ENCODE data around the gene BPI. TPM values are rescaled to one million over a fixed set of nuclear protein-coding genes. Genes with fewer than 3 reads are reported as not detected.
"Not testable (repeated sequence)": the region's sequence is repeated elsewhere in the genome, so short reads cannot be mapped to it uniquely, and the experiment has no call there.

Gene BPI
- total RNA-seq, 2 donors from 2014 or later = 0.14 to 0.65 TPM

DNA sequence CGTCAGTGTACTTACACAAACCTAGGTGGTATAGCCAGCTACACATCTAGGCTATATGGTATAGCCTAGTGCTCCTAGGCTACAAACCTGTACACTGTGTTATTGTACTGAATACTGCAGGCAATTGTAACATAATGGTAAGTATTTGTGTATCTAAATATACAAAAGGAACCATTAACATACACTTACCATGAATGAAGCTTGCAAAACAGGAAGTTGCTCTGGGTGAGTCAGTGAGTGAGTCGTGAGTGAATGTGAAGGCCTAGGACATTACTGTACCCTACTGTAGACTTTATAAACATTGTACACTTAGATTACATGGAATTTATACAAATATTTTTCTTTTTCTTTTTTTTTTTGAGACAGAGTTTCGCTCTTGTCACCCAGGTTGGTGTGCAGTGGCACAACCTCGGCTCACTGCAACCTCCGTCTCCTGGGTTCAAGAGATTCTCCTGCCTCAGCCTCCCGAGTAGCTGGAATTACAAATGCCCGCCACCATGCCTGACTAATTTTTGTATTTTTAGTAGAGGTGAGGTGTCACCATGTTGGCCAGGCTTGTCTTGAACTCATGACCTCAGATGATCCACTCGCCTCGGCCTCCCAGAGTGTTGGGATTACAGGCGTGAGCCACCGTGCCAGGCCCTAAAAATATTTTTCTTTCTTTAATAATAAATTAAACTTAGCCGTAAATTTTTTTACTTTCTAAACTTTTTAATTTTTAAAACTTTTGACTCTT, 28.0 kb upstream of the BPI start:
- peak; percentile 59 for DNase-seq (ENCODE audit: low spot score)
- intact Hi-C loops (cut with DNase I) = no loop called here

DNA sequence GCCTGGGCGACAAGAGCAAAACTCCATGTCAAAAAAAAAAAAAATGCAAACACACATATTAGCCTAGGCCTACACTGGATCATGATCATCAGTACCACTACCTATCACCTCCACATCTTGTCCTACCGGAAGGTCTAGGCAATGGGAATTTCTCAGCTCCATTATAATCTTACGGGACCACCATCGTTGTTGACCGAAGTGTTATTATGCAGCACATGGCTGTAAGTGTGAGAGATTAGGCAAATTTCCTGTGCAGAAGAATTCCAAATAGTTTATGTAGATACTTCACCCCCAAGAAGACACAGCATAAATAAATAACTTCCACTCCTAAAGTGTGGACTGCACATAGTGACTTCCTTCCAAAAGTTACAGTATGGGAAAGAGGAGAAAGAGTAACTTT, 26.7 kb upstream of the BPI start:
- no peak for DNase-seq (ENCODE audit: low spot score)
- intact Hi-C loops (cut with DNase I) = no loop called here

DNA sequence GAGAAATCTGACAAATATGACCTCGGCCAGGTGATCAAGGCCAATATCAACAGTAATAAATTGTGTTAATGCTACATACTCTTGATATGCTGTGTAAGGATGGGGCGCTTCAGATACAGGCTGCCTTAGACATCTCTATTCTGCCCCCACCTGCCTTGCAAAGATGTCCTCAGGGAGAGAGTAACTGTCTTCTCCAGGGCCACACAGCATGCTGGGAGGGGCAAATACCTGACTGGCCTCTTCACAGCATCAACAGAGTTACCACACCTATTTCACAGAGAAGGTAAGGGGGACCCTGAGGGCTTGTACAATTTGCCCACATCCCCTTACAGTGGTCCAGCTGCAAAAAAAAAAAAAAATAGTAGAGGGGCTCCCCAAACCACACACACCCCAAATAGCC, 26.3 kb upstream of the BPI start:
- peak; percentile 16 for DNase-seq (ENCODE audit: low spot score)
- intact Hi-C loops (cut with DNase I) = no loop called here

- DNase-seq (ENCODE audit: low spot score) = peak; percentile 32
- intact Hi-C loops (cut with DNase I) = no loop called here
Observed at GRCh38 chr20:38278131-38278530, 25.8 kb upstream of the BPI start.

GRCh38 chr20:38278763-38279162, 25.2 kb upstream of the BPI start:
- DNase-seq (ENCODE audit: low spot score) = no peak
- intact Hi-C loops (cut with DNase I) = no loop called here

- intact Hi-C loops (cut with DNase I); DNase-seq (ENCODE audit: low spot score): not testable (repeated sequence)
Observed at GRCh38 chr20:38281176-38281915, 22.6 kb upstream of the BPI start.

DNA sequence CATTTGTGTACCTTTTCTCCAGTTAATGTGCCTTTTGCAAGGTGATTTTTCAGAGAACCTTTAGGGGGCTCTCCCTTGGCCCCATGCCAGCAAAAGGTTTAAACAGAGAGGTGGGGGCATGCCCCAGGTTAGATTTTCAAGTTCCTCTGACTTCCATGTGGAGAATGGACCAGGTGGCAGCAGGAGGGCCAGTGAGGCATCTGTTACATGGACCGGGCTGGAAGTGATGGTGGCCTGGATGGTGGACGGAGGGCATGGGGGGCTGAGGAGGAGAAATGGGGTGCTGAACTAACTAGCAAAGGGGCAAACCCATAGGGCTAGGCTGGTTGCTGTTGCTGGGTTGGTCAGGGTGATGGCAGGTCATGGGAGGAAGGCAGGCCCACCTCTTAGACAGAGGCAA, 20.7 kb upstream of the BPI start:
- intact Hi-C loops (cut with DNase I) = no loop called here
- peak; percentile 52 for DNase-seq (ENCODE audit: low spot score)

GRCh38 chr20:38284066-38284650, 19.8 kb upstream of the BPI start:
- DNase-seq (ENCODE audit: low spot score); intact Hi-C loops (cut with DNase I): not testable (repeated sequence)

- intact Hi-C loops (cut with DNase I) = no loop called here
- DNase-seq (ENCODE audit: low spot score) = no peak
Observed at GRCh38 chr20:38284893-38285444, 19.0 kb upstream of the BPI start.

DNA sequence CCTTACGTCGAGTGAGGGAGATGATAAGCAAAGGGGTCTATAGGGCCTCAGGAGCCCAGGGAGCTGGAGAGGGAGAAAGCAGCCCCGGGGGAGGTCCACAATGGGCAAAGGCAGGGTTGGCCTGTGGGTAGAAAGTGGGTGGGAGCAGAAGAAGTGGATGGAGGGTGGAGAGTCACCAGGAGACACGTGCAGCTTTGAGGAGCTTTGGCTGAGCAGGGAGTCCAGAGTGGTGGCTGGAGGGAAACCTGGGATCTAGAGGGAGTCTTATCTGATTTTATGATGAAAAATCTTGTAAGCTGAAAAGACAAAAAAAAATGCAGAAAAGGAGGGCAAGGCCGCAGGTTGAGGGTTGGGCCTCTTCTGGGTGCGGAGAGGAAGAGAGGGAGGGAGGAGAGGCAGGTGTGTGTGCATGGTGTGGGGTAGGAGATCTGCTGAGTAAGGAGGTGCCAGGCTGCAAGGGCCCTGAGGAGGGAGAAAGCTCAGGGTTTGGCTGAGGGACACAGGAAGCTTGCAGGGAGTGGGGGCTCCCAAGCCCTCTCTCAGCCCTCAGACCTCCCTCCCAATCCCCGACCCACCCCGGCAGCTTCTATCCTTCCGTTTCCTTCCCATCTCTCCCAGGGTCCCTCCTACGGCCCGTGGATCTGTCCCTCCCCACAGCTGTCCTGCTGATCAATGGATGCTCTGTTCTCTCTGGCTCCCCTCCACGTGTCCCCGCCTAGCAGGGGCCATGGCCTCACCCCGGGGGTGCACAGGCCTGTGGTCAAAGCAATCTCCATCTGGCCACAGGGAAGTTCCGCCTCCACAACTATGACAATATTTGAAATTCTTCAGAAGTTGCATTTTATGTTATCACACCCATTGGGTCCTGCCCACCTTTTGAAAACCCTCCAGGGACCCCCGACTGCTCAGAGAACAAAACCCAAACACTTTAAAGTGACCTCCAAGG, 17.1 kb upstream of the BPI start:
- DNase-seq (ENCODE audit: low spot score) = no peak
- intact Hi-C loops (cut with DNase I) = no loop called here

GRCh38 chr20:38290829-38291814, 12.8 kb upstream of the BPI start:
- peak; percentile 86 for DNase-seq (ENCODE audit: low spot score)
- intact Hi-C loops (cut with DNase I) = loop anchor here in 1 of 2 donors (5.0 to 10.0 kb wide), 2 partner anchors 44 to 236 kb away; no protein-coding TSS in a partner anchor

- intact Hi-C loops (cut with DNase I) = loop anchor here in 1 of 2 donors (5.0 to 10.0 kb wide), 2 partner anchors 45 to 237 kb away; no protein-coding TSS in a partner anchor
- DNase-seq (ENCODE audit: low spot score) = no peak
Observed at GRCh38 chr20:38291966-38292365, 12.0 kb upstream of the BPI start.

DNA sequence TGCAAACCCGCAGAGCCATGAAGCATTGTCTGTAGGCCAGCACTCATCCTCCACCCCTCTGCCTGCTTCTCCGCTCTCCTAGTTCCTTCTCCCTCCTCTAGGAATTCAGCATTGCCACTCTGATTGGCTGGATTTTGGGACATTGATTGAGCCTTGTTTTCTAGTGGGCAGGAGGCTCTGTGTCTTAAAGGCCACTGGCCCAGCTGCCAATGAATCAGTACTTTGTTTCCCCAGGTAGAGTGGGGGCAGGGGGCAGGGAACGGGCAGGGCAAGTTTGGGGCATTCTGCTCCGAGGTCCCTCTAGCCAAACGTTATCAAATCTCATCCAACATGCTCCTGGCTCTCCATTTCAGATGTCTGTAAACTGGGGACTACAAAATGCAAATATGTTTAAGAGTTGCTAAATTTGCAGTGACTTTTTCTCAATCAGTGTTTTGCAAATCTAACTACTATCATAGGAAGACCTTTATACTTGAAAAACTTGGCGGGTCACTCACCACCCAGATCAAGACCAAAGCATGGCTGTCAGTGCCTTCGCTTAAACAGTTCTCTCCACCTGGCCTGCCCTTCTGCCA, 10.4 kb upstream of the BPI start:
- no peak for DNase-seq (ENCODE audit: low spot score)
- intact Hi-C loops (cut with DNase I) = loop anchor here in 1 of 2 donors (5.0 to 10.0 kb wide), 2 partner anchors 46 to 239 kb away; no protein-coding TSS in a partner anchor

- intact Hi-C loops (cut with DNase I) = loop anchor here in 1 of 2 donors (5.0 to 10.0 kb wide), 2 partner anchors 47 to 239 kb away; no protein-coding TSS in a partner anchor
Observed at GRCh38 chr20:38294076-38294591, 9.8 kb upstream of the BPI start.

GRCh38 chr20:38295811-38296210, 8.1 kb upstream of the BPI start:
- DNase-seq (ENCODE audit: low spot score) = no peak
- intact Hi-C loops (cut with DNase I) = loop anchor here in 1 of 2 donors (10.0 kb wide), 1 partner anchor 241 kb away; no protein-coding TSS in a partner anchor

More at GRCh38 chr20:38294076-38294591, 9.8 kb upstream of the BPI start:
- no peak for DNase-seq (ENCODE audit: low spot score)

GRCh38 chr20:38296433-38296832, 7.5 kb upstream of the BPI start:
- intact Hi-C loops (cut with DNase I) = loop anchor here in 1 of 2 donors (10.0 kb wide), 1 partner anchor 242 kb away; no protein-coding TSS in a partner anchor
- no peak for DNase-seq (ENCODE audit: low spot score)

Data from posterior vena cava (tissue), 2 donors.